GM18951 (cell line): ENCODE data around the gene ARMC3.

Experiments
- POLR2A ChIP-seq: IDR thresholded peaks from 4 replicates; pipeline ENCODE4 v1.6.1; 2011; ENCODE audit warnings: mild to moderate bottlenecking; ENCODE audit not compliant: insufficient read length, insufficient read depth; ENCODE audit errors: extremely low read depth
- in situ Hi-C: fragments of 300-500 bp; cut with MboI; formaldehyde crosslinking; loops from one replicate; pipeline ENCODE4 v1.12.0; 2022; ENCODE audit warnings: low sequenced_read_pairs, mixed read lengths, inconsistent platforms; ENCODE audit not compliant: unreplicated experiment

The ARMC3 gene

DNA sequence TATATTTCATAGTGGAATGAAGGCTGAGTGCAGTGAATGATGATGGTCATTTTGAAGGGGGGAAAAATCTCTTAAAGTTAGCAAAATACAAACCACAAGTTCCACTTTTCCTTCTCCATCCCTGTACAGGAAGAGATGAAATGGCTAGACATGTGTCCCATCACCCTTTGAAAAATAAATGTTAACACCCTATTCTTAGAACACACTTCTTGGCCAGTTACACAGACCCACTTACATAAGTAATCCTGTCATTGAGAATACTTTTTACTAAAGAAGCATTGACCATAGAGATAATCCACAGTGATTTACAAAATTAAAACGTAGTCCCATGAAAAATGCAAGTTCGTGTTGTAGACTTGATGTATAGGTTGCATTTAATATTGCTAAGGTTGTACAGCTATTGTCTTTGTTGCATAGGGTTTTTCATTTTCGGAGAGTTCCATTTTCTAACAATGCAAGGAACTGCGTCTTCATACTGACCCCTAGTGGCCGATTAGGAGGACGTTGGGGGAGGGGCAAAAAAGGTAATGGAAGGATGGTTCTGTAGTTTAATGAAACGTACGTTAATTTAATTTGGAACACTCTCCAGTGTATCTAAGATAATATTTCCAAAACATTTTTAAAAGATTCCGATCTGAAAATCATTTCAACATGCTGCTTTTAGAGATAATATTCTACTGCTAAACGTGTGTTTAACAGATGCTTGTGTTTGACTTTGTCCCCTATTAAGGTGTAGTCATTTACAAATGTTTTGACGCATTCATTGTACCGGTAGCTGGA, 60.9 kb downstream of the ARMC3 start:
- TF ChIP-seq POLR2A, result no peak
- in situ Hi-C loops, result loop anchor here (10.0 kb wide), 2 partner anchors 284 to 404 kb away; no protein-coding TSS in a partner anchor

DNA sequence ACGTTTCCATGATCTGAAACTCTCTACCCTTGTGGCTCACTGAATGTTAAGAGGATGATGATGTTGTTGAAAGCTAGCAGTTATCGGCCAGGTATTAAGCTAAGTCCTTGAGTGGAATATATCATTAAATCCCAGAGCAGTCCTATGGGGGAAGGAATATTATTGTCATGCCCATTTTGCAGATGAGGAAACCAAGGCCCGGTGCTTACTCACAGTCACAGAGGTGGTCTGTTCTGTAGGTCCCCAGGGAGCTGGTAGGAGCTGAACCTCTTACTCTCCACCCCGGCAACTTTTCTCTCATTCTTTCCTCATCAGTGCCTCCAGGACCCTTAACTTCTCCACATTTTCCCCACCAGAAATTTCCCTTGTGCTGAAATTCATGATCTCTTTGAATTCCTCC, 62.6 kb downstream of the ARMC3 start:
- no peak for TF ChIP-seq POLR2A
- in situ Hi-C loops, result no loop called here

DNA sequence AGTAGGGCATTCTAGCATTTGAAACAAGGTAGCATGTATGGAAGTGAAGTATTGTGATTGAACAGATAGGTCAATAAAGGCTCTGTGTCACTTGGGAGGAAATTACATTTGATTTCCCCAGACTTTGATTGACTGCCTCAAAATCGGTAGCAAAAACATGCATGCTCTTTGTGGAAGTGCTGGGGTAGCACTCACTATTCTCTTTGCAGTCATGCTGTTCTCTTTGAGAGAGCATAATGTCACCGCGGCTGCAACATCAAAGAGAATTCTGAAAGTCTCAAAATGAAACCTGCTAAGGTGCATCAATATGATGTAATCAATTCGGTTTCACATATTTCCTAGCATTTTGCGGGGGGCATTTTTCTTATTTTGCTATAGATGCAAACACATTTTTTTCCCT, 64.2 kb downstream of the ARMC3 start:
- in situ Hi-C loops, result no loop called here
- no peak for TF ChIP-seq POLR2A

DNA sequence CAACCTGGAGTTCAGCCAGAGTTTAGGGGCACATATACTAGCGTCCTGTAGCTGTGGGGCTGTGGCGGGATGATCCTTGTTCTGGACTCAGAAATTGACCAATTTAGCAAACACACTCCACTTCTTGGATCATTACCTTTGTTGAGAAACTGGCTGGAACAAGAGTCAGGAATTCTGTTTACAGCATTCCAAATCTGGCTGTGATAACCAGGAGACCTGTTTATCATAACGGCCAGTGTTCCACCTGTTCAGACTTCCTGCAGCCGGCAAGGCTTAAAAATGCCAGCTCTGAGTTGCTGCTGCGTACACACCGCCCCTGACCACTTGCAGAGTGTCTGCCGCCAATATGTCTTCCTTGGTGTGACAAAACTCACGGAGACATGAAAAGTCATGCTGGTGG, 64.8 kb downstream of the ARMC3 start:
- in situ Hi-C loops, result no loop called here

DNA sequence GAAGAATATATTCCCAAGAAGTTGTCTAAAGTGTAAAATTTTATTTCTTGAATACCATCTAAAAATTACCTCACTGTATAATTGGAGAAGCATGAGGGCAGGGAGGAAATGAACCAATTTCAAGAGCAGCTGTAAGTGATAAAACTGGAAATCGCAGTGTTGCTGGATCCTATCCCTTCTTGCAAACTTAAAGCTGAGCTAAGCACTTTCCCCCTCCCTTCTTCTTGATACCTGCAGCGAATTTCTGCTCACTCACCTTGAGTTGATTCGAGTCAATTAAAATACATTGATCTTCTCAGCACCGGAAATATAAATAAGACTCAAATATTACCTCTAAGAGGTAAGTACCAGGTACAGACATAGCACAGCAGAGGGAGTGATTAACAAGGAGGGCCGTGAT, 65.5 kb downstream of the ARMC3 start:
- in situ Hi-C loops, result no loop called here

More for the DNA sequence above, 64.8 kb downstream of the ARMC3 start:
- no peak for TF ChIP-seq POLR2A

DNA sequence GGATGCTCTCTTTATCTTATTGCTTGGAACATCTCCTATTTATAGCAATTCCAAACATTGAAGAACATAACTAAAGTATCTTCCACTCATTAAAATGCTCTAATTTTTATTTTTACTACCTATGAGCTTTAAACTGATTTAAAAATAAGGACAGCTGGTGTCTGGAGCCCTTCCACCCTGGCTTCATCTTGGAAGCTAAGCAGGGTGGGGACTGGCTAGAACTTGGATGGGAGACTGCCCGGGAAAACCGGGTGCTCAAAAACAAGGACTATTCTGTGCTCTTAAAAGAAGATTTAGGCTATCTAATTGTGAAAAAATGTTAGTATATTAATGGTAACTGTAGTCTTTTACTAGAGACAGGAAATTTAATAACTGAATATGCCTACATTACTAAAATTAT, 69.2 kb downstream of the ARMC3 start:
- in situ Hi-C loops, result no loop called here
- no peak for TF ChIP-seq POLR2A

More for the DNA sequence above, 65.5 kb downstream of the ARMC3 start:
- TF ChIP-seq POLR2A, result no peak

DNA sequence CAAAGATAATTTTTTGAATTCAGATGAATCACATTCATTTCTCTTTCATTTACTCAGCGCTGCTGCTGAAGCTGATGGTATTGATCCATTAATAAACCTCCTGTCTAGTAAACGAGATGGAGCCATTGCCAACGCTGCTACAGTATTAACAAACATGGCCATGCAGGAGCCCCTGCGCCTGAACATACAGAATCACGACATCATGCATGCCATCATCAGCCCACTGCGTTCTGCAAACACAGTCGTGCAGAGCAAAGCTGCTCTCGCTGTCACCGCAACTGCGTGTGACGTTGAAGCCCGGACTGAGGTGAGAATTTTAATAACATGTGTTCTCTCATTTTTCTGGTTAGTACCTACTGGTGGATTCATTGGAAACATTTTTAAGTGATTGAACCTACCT, 70.2 kb downstream of the ARMC3 start:
- in situ Hi-C loops, result no loop called here
- no peak for TF ChIP-seq POLR2A

DNA sequence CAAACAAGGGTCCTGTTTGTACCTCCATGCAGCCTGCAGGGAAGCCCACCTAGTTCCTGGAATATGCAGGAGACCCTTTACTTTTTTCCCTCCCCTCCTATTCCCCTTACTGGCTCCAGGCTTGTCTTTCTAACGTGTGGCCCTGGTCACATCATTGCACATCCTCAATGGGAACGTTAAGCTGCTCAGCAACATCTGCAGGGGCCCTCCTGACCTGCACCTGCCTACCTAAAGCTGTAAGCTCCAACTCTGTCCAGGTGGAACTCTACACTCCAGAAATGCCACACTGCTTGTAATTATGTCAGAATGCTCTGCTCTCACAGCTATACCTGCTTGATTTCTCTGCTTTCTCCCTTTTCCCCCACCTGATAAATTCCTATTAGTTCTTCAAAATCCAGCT, 72.1 kb downstream of the ARMC3 start:
- in situ Hi-C loops, result no loop called here
- no peak for TF ChIP-seq POLR2A

DNA sequence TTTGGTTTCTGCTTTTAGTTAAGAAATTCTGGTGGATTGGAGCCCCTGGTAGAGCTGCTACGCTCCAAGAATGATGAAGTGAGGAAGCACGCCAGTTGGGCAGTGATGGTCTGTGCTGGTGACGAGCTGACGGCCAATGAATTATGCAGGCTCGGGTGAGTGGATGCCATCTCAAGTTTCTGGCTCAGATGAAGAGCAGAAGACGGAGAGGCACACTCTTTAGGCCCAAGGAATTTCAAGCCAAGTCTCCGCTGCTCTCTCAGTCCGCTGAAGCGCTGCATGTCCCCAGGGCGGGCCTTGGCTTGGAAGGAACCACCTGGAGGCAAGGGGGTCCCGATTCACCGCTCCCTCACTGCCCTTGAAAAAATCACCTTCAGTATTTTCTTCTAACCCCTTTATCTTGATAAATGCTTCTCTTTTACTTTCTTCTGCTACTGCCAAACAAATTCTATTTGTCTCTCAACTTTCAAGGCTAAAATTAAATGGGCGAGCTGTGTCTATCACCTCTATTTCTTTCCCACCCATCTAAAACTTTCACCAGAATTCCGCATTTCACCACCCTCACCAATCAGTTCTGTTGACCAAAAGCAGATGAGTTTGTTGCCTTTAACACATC, 74.2 kb downstream of the ARMC3 start:
- in situ Hi-C loops, result no loop called here
- no peak for TF ChIP-seq POLR2A

DNA sequence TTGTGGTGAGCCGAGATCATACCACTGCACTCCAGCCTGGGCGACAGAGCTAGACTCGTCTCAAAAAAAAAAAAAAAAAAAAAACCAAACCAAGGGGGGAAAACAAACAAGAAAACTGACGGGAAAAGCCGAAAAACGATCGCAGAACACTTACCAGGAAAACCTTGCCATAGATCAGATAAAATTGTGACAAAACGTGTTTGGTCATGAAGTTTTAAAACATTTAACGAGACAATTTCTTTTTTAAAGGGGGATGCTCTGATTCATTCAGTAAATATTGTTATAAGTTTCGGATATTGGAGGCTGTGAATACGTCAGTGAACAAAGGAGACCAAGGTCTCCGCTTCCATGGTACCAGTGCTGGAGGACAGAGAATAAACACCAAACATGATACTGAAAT, 77.3 kb downstream of the ARMC3 start:
- no peak for TF ChIP-seq POLR2A
- in situ Hi-C loops, result no loop called here

DNA sequence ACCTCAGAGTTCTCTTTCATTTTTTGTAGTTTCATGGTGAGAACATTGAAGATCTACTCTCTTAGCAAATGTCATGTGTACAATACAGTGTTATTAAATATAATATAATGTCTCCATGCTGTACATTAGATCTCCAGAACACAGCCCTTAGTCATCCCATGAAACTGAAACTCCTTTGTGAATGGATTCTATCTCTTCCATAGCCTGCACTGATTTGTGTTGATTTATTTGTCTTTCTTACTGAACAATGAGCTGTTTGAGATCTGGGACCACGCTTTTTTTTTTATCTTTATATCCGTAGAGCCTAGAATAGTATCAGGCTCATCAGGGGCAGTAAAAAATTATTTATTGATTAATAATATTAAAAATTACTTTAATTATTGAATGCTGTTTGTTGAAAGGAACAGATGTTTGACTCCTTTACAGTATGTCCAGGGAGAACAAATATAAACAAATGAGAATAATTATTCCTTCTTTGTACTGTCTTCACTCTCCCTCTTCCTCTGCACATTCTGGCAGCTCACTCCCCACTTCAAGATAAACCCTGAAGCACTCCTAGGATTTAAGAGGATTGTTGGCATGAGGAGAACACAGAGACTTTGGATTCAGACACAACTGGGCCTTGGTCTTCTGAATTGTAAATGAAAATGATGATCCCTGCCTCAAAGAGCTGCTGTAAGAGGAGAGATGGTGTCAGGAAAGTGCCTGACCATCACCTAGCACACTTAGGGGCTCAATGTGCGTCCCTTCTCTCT, 85.9 kb downstream of the ARMC3 start:
- TF ChIP-seq POLR2A, result no peak
- in situ Hi-C loops, result no loop called here

DNA sequence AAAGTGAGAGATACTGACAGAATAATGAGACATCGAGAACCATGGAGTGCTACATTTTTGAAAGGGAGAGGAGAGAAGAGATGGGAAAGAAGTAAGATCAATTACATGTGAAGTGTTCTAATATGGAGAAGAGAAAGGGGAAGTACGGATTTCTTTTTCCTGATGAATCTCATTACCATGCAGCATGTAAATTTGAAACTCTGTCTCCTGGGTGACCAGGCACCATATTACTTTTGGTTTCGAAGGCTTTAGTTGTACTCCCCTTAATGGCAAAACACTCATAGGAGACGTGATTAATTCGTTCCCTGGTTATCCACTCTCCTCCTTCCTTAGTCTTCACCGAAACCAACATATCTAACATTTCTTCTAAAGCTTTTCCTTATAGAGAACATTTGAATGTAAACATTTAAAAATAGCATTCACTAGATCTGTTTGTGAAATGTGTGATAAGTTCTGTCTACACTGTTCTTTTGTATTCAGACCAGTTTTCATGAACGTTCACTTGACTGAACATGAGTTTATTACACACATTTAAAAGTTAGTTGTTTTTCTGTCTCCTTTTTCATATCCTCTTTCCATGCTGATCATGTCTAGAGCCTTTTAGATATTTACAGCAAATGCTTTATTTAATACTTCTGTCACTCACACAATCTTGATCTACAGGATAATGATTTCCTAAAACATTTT, 87.3 kb downstream of the ARMC3 start:
- in situ Hi-C loops, result no loop called here
- TF ChIP-seq POLR2A, result no peak

DNA sequence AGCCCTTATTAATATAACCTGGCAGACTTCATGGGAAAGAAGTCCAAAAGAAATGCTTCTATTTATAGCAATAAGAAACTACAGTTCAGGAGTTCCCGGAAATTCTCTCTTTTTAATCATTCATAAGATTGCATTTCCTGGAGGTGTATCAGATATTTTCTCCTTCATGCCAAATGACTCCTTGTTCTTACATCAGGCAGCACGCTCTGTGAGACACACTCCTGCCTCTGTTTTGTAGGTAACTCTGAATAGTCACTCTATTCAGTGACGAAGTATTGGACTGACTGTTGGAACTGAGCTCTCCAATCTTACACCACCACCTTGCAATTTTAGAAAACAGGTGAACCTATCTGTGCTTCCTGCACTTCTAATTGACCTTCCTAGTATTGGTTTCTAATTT, 88.8 kb downstream of the ARMC3 start:
- in situ Hi-C loops, result no loop called here
- no peak for TF ChIP-seq POLR2A
